ENCODE measurements around the gene GFER. TPM values are rescaled to one million over a fixed set of nuclear protein-coding genes. Genes with fewer than 3 reads are reported as not detected.

The GFER gene
- total and polyA plus RNA-seq, 2 experiments from 2014 or later, result 16.4 to 31.0 TPM

GRCh38 chr16:1991588-1991947 is 7.6 kb downstream of the GFER start:
- H3K4me1 ChIP-seq (ENCODE audit: insufficient read depth), result peaks cover 6% of the 10 kb centered on the region
- 15 to 19% methylated on average over 22 of the region's 22 CpGs for WGBS, 2 experiments (ENCODE audit: low coverage in 1 of 2, low lambda C conversion rate in 2 of 2, missing lambda C conversion rate in 2 of 2)
- H3K9me3 ChIP-seq (ENCODE audit: low read depth), result no peaks in the 10 kb centered on the region
- DNase-seq, result no peak
- no peak overlapping the region for H3K27ac ChIP-seq
- no peaks in the 10 kb centered on the region for H3K9me2 ChIP-seq (ENCODE audit: insufficient read depth)
- H4K20me1 ChIP-seq (ENCODE audit: insufficient read depth), result no peaks in the 10 kb centered on the region
- TF ChIP-seq EZH2 (IDR thresholded peaks at IDR 0.05; ENCODE audit: insufficient read depth, poor library complexity, severe bottlenecking) (peak; percentile 40), EZH2phosphoT487 (IDR thresholded peaks at IDR 0.05; ENCODE audit: insufficient read depth, low read depth) (no peak)
- H3K4me3 ChIP-seq, result 0 out of 2 replicates have a peak overlapping the region, but pooled peaks have one; percentile 27
- H3K9ac ChIP-seq, result no peak overlapping the region
- H3K79me2 ChIP-seq (ENCODE audit: insufficient read depth), result no peaks in the 10 kb centered on the region
- peak overlapping the region; percentile 22; the same call in 1 of the 2 replicates for H2AFZ ChIP-seq
- H3F3A ChIP-seq (ENCODE audit: insufficient read depth), result peaks cover 25% of the 10 kb centered on the region
- no peak overlapping the region for H3K4me2 ChIP-seq (ENCODE audit: unreplicated experiment)
- in situ Hi-C loops (cut with MboI), result no loop called here
- peaks cover 21% of the 10 kb centered on the region; the same call in 1 of the 2 replicates for H3K27me3 ChIP-seq (replicated peaks; ENCODE audit: insufficient read depth)
- H3K36me3 ChIP-seq (ENCODE audit: low read depth), result 0 out of 2 replicates have a peak, but pooled peaks cover under 1% of the 10 kb centered on the region

- 0 out of 2 replicates have a peak overlapping the region, but pooled peaks have one; percentile 27 for H3K4me3 ChIP-seq
- in situ Hi-C loops (cut with MboI), result no loop called here
- H3F3A ChIP-seq (ENCODE audit: insufficient read depth), result peaks cover 31% of the 10 kb centered on the region
- DNase-seq, result peak; percentile 92
- no peak for TF ChIP-seq EZH2phosphoT487 (IDR thresholded peaks at IDR 0.05; ENCODE audit: insufficient read depth, low read depth)
- TF ChIP-seq EZH2 (IDR thresholded peaks at IDR 0.05; ENCODE audit: insufficient read depth, poor library complexity, severe bottlenecking), result no peak
- no peaks in the 10 kb centered on the region for H4K20me1 ChIP-seq (ENCODE audit: insufficient read depth)
- peaks cover 12% of the 10 kb centered on the region for H3K4me1 ChIP-seq (ENCODE audit: insufficient read depth)
- 0 out of 2 replicates have a peak, but pooled peaks cover 3% of the 10 kb centered on the region for H3K36me3 ChIP-seq (ENCODE audit: low read depth)
- no peak overlapping the region for H3K27ac ChIP-seq
- peak overlapping the region; percentile 49; the same call in 1 of the 2 replicates for H2AFZ ChIP-seq
- H3K9me2 ChIP-seq (ENCODE audit: insufficient read depth), result no peaks in the 10 kb centered on the region
- 9 to 12% methylated on average over 52 to 85 of the region's 96 CpGs for WGBS, 2 experiments (ENCODE audit: low coverage in 1 of 2, low lambda C conversion rate in 2 of 2, missing lambda C conversion rate in 2 of 2)
- H3K9me3 ChIP-seq (ENCODE audit: low read depth), result no peaks in the 10 kb centered on the region
- H3K27me3 ChIP-seq (replicated peaks; ENCODE audit: insufficient read depth), result peaks cover 21% of the 10 kb centered on the region; the same call in 1 of the 2 replicates
- H3K4me2 ChIP-seq (ENCODE audit: unreplicated experiment), result no peak overlapping the region
- no peaks in the 10 kb centered on the region for H3K79me2 ChIP-seq (ENCODE audit: insufficient read depth)
- no peak overlapping the region for H3K9ac ChIP-seq
These were observed 8.1 kb downstream of the GFER start for GRCh38 chr16:1991948-1992703.

DNA sequence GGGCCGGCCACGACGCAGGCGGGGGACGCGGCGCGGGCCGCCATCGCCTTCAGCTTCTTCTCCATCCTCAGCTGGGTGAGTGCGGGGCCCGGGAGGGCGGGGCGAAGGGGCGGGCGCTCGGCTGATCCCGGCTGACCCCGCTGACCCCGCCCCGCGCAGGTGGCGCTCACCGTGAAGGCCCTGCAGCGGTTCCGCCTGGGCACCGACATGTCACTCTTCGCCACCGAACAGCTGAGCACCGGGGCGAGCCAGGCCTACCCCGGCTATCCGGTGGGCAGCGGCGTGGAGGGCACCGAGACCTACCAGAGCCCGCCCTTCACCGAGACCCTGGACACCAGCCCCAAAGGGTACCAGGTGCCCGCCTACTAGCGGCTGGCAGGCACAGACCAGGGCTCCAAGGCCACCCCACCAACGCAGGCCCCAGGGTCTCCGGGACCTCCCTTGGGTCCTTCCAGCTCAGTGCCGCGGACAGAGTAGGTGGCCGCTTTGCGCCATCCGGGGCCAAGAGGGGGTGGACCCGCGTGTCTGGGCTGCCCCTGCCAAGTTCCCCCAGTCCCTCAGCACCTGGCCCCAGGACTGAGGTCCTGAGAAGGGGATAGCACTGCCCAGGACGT is 8.8 kb downstream of the GFER start:
- in situ Hi-C loops (cut with MboI), result no loop called here
- 62 to 78% methylated on average over 15 to 50 of the region's 50 CpGs for WGBS, 2 experiments (ENCODE audit: low coverage in 1 of 2, low lambda C conversion rate in 2 of 2, missing lambda C conversion rate in 2 of 2)

GRCh38 chr16:1993731-1994131 is 9.7 kb downstream of the GFER start:
- Histone ChIP-seq H3K4me1 (ENCODE audit: insufficient read depth) (peaks cover 24% of the 10 kb centered on the region), H3K9me2 (ENCODE audit: insufficient read depth) (no peaks in the 10 kb centered on the region), H4K20me1 (ENCODE audit: insufficient read depth) (no peaks in the 10 kb centered on the region; the same call in 1 of the 2 replicates), H3K9me3 (ENCODE audit: low read depth) (no peaks in the 10 kb centered on the region), H3K4me2 (ENCODE audit: unreplicated experiment) (no peak overlapping the region), H3K27ac (no peak overlapping the region), H3K4me3 (no peak overlapping the region), H2AFZ (no peak overlapping the region), H3F3A (ENCODE audit: insufficient read depth) (peaks cover 46% of the 10 kb centered on the region), H3K79me2 (ENCODE audit: insufficient read depth) (no peaks in the 10 kb centered on the region), H3K9ac (no peak overlapping the region), H3K36me3 (ENCODE audit: low read depth) (peaks cover 3% of the 10 kb centered on the region), H3K27me3 (replicated peaks; ENCODE audit: insufficient read depth) (peaks cover 18% of the 10 kb centered on the region; the same call in 1 of the 2 replicates)
- DNase-seq, result peak; percentile 66
- WGBS, 2 experiments (ENCODE audit: low coverage in 1 of 2, low lambda C conversion rate in 2 of 2, missing lambda C conversion rate in 2 of 2), result 61 to 63% methylated on average over 2 of the region's 2 CpGs
- TF ChIP-seq EZH2 (IDR thresholded peaks at IDR 0.05; ENCODE audit: insufficient read depth, poor library complexity, severe bottlenecking) (no peak), EZH2phosphoT487 (IDR thresholded peaks at IDR 0.05; ENCODE audit: insufficient read depth, low read depth) (no peak)
- in situ Hi-C loops (cut with MboI), result no loop called here

More for the DNA sequence above, 8.8 kb downstream of the GFER start:
- Histone ChIP-seq H2AFZ (0 out of 2 replicates have a peak overlapping the region, but pooled peaks have one; percentile 49), H3K27ac (no peak overlapping the region), H3K79me2 (ENCODE audit: insufficient read depth) (no peaks in the 10 kb centered on the region), H3K4me3 (no peak overlapping the region), H3K9me2 (ENCODE audit: insufficient read depth) (no peaks in the 10 kb centered on the region), H3F3A (ENCODE audit: insufficient read depth) (peaks cover 37% of the 10 kb centered on the region), H3K36me3 (ENCODE audit: low read depth) (0 out of 2 replicates have a peak, but pooled peaks cover 3% of the 10 kb centered on the region), H3K9ac (no peak overlapping the region), H3K4me1 (ENCODE audit: insufficient read depth) (peaks cover 18% of the 10 kb centered on the region), H4K20me1 (ENCODE audit: insufficient read depth) (no peaks in the 10 kb centered on the region; the same call in 1 of the 2 replicates), H3K27me3 (replicated peaks; ENCODE audit: insufficient read depth) (peaks cover 21% of the 10 kb centered on the region; the same call in 1 of the 2 replicates), H3K9me3 (ENCODE audit: low read depth) (no peaks in the 10 kb centered on the region), H3K4me2 (ENCODE audit: unreplicated experiment) (no peak overlapping the region)
- DNase-seq, result no peak
- no peak for TF ChIP-seq EZH2 (IDR thresholded peaks at IDR 0.05; ENCODE audit: insufficient read depth, poor library complexity, severe bottlenecking)
- no peak for TF ChIP-seq EZH2phosphoT487 (IDR thresholded peaks at IDR 0.05; ENCODE audit: insufficient read depth, low read depth)
